GM12872 (cell line): ENCODE results near the gene RASGRP4.

Experiments
- TF ChIP-seq, protein P1 (sequence below): IDR thresholded peaks from 3 replicates; pipeline ENCODE4 v1.5.1; 2011; ENCODE audit warnings: low read depth, mild to moderate bottlenecking, low read length, moderate library complexity; ENCODE audit not compliant: insufficient read depth

The RASGRP4 gene

DNA sequence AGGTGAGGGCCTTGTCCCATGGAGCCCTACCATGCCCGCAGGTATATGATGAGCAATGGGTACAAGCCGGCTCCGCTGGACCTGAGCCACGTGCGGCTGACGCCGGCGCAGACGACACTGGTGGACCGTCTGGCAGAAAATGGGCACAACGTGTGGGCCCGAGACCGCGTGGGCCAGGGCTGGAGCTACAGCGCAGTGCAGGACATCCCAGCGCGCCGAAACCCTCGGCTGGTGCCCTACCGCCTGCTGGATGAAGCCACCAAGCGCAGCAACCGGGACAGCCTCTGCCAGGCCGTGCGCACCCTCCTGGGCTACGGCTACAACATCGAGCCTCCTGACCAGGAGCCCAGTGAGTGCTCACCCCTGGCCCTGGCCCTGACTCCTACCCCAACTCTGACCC, 40.0 kb upstream of the RASGRP4 start:
- TF ChIP-seq, protein P1, sequence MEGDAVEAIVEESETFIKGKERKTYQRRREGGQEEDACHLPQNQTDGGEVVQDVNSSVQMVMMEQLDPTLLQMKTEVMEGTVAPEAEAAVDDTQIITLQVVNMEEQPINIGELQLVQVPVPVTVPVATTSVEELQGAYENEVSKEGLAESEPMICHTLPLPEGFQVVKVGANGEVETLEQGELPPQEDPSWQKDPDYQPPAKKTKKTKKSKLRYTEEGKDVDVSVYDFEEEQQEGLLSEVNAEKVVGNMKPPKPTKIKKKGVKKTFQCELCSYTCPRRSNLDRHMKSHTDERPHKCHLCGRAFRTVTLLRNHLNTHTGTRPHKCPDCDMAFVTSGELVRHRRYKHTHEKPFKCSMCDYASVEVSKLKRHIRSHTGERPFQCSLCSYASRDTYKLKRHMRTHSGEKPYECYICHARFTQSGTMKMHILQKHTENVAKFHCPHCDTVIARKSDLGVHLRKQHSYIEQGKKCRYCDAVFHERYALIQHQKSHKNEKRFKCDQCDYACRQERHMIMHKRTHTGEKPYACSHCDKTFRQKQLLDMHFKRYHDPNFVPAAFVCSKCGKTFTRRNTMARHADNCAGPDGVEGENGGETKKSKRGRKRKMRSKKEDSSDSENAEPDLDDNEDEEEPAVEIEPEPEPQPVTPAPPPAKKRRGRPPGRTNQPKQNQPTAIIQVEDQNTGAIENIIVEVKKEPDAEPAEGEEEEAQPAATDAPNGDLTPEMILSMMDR, result no peak

DNA sequence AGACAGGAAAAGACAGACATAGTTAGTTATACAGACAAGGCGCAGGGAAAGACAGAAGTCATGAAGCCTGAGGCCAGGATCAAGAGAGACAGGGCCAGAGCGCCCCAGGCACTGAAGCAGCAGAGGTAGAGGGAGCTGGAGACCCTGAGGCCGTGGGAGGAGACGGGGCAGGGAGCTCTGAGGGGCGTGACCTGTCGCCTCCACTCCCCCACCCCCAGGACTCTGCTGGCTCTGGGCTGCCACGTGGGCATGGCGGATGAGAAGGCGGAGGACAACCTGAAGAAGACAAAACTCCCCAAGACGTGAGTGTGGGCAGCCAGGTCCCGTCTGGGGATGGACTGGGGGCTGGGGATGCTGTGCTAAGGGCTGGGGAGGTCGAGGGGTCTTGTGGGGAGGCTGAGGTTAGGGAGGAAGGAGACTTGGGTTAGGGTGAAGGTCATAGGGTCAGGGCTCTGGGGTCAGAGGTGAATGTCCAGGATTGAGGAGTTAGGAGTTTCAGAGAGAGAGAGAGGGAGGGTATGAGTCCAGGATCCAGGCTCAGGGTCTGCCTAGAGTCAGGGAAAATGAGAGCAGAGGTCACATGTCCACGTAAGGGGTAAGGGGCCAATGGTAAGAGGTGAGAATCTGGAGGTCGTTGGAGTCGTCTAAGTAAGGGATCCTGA, 38.5 kb upstream of the RASGRP4 start:
- TF ChIP-seq, protein P1, result no peak

DNA sequence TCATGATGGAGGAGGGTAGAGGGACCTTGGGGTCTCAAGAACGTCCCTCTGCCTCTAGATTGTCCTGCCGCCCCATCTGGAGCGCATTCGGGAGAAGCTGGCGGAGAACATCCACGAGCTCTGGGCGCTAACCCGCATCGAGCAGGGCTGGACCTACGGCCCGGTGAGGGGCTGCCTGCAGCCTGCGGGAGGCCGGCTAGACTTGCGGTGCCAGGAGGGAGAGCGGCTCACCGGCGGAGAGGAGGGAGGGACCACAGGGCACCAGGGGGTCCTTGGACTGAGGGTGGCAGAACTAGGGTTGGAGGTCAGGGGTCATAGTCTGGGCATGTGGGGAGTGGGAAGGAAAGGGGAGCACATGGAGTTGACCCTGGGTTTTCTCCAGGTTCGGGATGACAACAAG, 37.3 kb upstream of the RASGRP4 start:
- TF ChIP-seq, protein P1, result no peak

- TF ChIP-seq, protein P1, result no peak
These were observed 33.0 kb upstream of the RASGRP4 start for GRCh38 chr19:38458991-38459390.

DNA sequence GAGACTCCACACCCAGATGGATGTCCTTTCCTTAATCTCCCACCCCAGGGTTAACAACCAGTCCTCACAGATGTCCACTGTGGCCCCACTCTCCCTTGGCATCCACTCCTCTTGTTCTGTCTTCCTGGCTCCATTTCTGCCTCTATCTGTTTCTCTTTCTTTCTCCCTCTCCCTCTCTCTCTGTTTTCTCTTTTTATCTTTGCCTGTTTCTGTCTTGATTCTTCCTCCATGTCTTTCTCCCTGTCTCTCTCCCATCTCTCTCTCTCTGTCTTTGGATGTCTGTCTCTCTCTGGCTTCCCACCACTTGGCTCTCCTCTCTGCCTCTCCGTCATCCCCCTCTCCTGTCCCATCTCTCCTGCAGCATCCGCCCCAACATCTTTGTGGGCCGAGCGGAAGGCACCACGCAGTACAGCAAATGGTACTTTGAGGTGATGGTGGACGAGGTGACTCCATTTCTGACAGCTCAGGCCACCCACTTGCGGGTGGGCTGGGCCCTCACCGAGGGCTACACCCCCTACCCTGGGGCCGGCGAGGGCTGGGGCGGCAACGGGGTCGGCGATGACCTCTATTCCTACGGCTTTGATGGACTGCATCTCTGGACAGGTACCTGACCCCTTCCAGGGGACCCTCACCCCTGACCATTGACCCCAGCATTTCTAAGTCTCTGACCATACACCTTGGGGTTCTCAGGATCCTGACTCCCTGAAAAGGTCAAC, 31.8 kb upstream of the RASGRP4 start:
- TF ChIP-seq, protein P1, result no peak

GRCh38 chr19:38457202-38457601, 31.2 kb upstream of the RASGRP4 start:
- TF ChIP-seq, protein P1, result no peak

GRCh38 chr19:38455031-38455430, 29.0 kb upstream of the RASGRP4 start:
- TF ChIP-seq, protein P1, result no peak
